Activated naive CD4-positive, alpha-beta T cell treated with anti-CD3 and anti-CD28 coated beads, Interleukin-2, amount 50 U/mL, for 16 hours (primary cell): ENCODE measurements around the gene SH2D5.
A peak's percentile ranks its signal among the peaks of the same experiment; 100 is the strongest.

Experiments used
- DNase-seq: peaks from one replicate; pipeline ENCODE4 v3.0.0-alpha.2; 2020

Gene SH2D5

GRCh38 chr1:20732588-20733359 is at the start of gene SH2D5:
Gene SH2D5 (minus strand): TSS chr1:20732703. CDS start chr1:20728044, 4,659 bp downstream.
- DNase-seq, result peak; percentile 77

DNA sequence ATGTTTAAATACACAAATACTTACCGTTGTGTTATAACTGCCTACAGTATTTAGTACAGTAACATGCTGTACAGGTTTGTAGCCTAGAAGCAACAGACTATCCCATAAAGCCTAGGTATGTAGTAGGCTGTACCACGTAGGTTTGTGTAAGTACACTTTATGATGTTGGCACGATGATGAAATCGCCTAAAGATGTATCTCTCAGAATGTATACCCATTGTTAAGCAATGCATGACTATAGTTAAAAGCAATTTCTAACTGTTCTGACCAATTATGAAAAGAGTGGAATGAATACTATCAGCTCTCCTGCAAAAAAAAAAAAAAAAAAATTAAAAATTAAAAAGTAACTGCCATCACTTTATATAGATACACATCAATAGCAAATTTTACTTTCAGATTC is 43.2 kb upstream of the SH2D5 start:
- DNase-seq, result no peak

DNA sequence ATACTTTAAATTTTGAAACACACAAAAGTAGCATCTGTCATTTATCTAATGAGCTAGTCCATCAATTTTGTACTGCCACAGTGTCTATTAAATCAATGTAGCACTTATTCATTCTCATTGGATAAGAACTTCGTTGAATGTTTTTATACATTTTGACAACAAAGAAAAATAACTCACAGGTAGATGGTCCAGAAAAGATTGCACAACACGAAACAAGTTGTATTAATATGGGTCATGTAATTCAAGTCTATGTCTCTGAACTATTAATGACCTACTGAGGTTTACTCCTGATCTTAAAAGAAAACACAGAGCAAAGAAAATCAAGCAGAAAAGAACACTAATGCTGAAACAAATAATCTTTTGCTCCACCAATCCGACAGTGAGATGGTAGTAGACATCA is 39.3 kb upstream of the SH2D5 start:
- DNase-seq, result no peak

DNA sequence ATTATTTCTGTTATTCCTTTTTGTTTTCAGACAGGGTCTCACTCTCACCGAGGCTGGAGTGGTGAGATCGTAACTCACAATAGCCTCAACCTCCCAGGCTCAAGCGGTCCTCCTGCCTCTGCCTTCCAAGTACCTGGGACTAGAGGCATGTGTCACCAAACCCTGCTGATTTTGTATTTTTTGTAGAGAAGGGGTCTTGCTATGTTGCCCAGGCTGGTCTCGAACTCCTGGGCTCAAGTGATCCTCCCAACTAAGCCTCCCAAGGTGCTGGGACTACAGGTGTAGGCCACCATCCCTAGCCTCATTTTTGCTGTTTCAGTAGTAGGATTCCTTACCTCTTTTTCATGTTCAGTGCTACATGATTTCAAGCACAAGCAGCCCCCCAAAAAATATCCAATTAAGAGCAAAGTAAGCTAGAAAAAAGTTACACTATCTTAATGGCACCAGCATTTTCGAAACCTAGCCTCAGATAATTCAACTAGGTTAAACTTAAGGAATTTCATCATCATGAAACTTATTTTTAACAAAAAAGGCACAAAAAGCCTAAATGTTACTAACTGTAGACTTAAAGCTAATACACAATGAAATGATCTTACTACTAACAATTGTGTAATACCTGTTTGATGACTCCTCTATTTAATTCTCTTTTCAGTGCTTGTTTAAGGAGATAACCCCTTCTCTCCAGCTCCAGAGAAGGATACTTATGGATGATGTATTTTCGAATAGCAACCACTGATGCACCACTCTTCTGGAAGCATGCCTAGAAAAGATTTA is 38.0 kb upstream of the SH2D5 start:
- no peak for DNase-seq

GRCh38 chr1:20767271-20767670 is 34.8 kb upstream of the SH2D5 start:
- no peak for DNase-seq

GRCh38 chr1:20763417-20763816 is 30.9 kb upstream of the SH2D5 start:
- DNase-seq, result no peak

GRCh38 chr1:20760322-20760721 is 27.8 kb upstream of the SH2D5 start:
- DNase-seq, result no peak

- DNase-seq, result no peak
These were observed 21.1 kb upstream of the SH2D5 start for GRCh38 chr1:20753589-20753988.

GRCh38 chr1:20751462-20751990 is 19.0 kb upstream of the SH2D5 start:
- DNase-seq, result no peak

DNA sequence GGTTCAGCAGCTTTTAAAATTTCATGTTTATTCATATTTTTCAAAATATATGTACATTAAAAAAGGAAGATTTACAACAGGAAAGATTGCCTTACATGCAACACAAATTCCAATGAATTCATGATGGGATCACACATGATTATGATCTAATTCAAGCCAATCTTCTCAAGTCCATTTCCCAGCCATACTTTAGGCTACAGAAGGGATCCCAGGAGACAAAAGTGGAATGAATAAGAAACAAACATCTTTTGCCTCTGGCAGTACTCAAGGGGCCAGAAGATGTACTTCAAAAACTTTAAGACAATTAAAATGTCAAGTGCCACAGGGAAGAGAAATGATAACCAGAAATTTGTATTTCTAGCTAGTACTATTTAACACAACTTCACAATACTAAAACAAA is 10.2 kb upstream of the SH2D5 start:
- no peak for DNase-seq

GRCh38 chr1:20740781-20741180 is 8.3 kb upstream of the SH2D5 start:
- no peak for DNase-seq

GRCh38 chr1:20739225-20739624 is 6.7 kb upstream of the SH2D5 start:
- no peak for DNase-seq

DNA sequence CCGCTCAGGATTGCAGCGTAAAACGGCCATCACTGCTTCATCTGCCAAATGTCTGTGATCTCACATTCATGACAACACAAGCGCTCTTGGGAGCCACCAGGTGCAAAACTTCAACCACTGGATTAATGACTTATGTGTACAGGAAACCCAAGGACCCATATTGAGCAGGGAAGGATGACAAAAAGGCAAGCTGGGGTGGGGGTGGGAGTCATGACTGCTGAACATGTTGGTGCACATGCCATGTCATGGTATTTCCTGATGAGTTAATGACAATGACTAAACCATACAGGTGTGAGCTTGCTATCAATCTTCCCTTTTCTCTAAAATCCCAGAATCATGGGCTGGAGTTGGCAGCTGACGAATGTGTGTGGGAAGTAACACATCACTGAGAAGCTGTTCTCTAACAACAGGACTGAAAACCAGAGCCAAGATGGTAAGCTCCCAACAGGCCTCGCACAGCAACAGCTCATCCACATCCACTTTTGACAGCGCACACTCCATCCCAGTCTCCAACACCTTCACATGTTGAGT is 3.1 kb upstream of the SH2D5 start:
- DNase-seq, result no peak

GRCh38 chr1:20733360-20733975 is 965 bp upstream of the SH2D5 start:
- no peak for DNase-seq

DNA sequence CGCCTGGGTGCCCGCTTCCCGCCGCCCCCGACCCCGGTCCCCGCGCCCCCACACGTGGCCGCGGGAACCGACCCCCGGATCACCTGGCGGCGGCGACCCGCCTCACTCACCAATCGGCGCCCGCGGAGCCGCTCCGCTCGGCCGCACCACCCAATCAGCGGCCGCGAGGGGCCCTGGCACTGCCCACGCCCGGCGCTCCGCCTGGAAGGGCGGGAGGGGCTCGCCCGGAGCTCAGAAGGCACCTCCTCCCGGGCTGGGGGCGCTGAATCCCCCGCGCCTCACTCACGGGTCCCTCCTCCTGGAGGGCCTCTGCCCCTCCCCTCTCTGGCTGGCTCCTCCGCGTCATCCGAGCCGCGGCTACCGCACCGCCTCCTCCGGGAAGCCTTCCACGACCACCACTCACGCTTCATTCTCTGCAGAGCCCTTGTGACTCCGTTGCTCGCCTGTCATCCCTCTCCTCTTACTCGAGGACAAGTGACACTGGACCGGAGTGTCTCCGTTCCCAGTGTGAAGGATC is 374 bp downstream of the SH2D5 start:
- DNase-seq, result peak; percentile 75

- DNase-seq, result no peak
These were observed 1.2 kb downstream of the SH2D5 start for GRCh38 chr1:20731057-20731991.

DNA sequence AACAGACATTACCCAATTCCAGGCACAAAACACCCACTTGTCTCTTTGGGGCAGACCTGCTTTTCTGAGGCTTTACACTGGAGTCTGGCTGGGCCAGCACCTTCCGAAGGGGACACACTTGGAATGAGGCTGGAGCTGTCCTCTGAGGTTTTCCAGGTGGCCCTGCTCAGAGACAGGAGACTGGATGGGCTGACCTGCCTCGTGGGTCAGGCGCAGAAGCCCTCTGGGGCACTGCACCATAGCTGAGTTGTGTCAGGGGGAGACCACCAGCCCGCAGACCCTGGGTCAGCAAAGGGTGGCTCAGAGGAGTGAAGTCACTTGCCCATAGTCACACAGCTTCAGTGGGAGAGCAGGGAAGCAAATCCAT is 1.8 kb downstream of the SH2D5 start:
- DNase-seq, result no peak

- DNase-seq, result no peak
These were observed 2.4 kb downstream of the SH2D5 start for GRCh38 chr1:20729990-20730689.

- DNase-seq, result no peak
These were observed 3.2 kb downstream of the SH2D5 start for GRCh38 chr1:20729155-20729931.

GRCh38 chr1:20728371-20729154 is 3.9 kb downstream of the SH2D5 start:
- DNase-seq, result no peak
